Breast epithelium (tissue), 4 donors: Measurements from ENCODE around the gene UBE2O. TPM values are rescaled to one million over a fixed set of nuclear protein-coding genes. Genes with fewer than 3 reads are reported as not detected.
"Not testable (repeated sequence)": the region's sequence is repeated elsewhere in the genome, so short reads cannot be mapped to it uniquely, and the experiment has no call there.

Source experiments
- DNase-seq, 2 donors: peaks; one replicate each; pipeline ENCODE4 v3.0.0-alpha.2; 2019; ENCODE audit warnings: low spot score in 2 of 2
- H3K27ac ChIP-seq, 2 donors: fragments of 200-600 bp; sonication (generic) in 1 of 2; one replicate each; pipeline ENCODE4 v1.5.1; 2016 to 2019; ENCODE audit warnings: mild to moderate bottlenecking in 1 of 2
- H3K27me3 ChIP-seq, 2 donors: fragments of 200-600 bp; sonication (generic) in 1 of 2; one replicate each; pipeline versions ENCODE4 v1.5.1 to v1.6.0; 2017 to 2019; ENCODE audit warnings: control low read depth in 1 of 2, mild to moderate bottlenecking in 1 of 2
- H3K36me3 ChIP-seq: fragments of 200-600 bp; one replicate; pipeline ENCODE4 v1.5.1; 2019
- H3K4me1 ChIP-seq, 2 donors: fragments of 200-600 bp; sonication (generic); one replicate each; pipeline ENCODE4 v1.5.1; 2016 to 2019; ENCODE audit warnings: control low read depth in 1 of 2
- H3K4me3 ChIP-seq, 3 donors: fragments of 200-600 bp; sonication (generic); 1 replicate in 2 of 3; 2 replicates in 1 of 3; pipeline ENCODE4 v1.5.1; 2016 to 2019; ENCODE audit warnings: mild to moderate bottlenecking in 3 of 3, moderate library complexity in 2 of 3
- H3K9me3 ChIP-seq, 2 donors: fragments of 200-600 bp; sonication (generic) in 1 of 2; one replicate each; pipeline ENCODE4 v1.5.1; 2016 to 2019; ENCODE audit warnings: control low read depth in 1 of 2
- POLR2A ChIP-seq: fragments of 450-650 bp; IDR thresholded peaks from one replicate; pipeline ENCODE4 v1.6.1; 2016; ENCODE audit warnings: antibody characterized with exemption, mild to moderate bottlenecking, moderate library complexity
- POLR2AphosphoS5 ChIP-seq, 3 donors: sonication (generic); formaldehyde crosslinking; IDR thresholded peaks; one replicate each; pipeline ENCODE4 v1.6.1; 2017; ENCODE audit warnings: antibody characterized with exemption in 3 of 3
- intact Hi-C: fragments of 100-400 bp; cut with DNase I; formaldehyde crosslinking; loops from one replicate; pipeline ENCODE4 v1.15.1; 2023; ENCODE audit warnings: low total_unique reads
- total RNA-seq, 3 donors: library from RNA; depleted of rRNA; stranded (reverse); fragments of >200 nt; gene quantifications; one replicate each; pipeline ENCODE4 v1.1.0, GENCODE V29; 2016
- TF ChIP-seq, protein P1 (sequence below), 3 donors: fragments of 450-650 bp; IDR thresholded peaks; one replicate each; pipeline ENCODE4 v1.5.1; 2016 to 2017; ENCODE audit warnings: antibody characterized with exemption in 3 of 3, mild to moderate bottlenecking in 3 of 3, moderate library complexity in 3 of 3

The UBE2O gene
- total RNA-seq, 3 donors from 2014 or later: 17.4 to 22.5 (median 17.7) TPM

- no peaks in the 10 kb centered on the region for H3K4me1 ChIP-seq
- peak; percentile 90 to 92 for DNase-seq
- H3K27me3 ChIP-seq: no peaks in the 10 kb centered on the region
- H3K27ac ChIP-seq: peak within 1 kb of the TSS; percentile 87 to 92
- H3K36me3 ChIP-seq: no peaks in the 10 kb centered on the region
- peak within 1 kb of the TSS; percentile 83 to 96 (median 93) for H3K4me3 ChIP-seq
- intact Hi-C loops: no loop called here
- H3K9me3 ChIP-seq: no peaks in the 10 kb centered on the region
- TF ChIP-seq POLR2AphosphoS5 (IDR thresholded peaks at IDR 0.05) (peak in 1 of 3 donors; percentile 67), POLR2A (peak; percentile 54)
- TF ChIP-seq, protein P1, sequence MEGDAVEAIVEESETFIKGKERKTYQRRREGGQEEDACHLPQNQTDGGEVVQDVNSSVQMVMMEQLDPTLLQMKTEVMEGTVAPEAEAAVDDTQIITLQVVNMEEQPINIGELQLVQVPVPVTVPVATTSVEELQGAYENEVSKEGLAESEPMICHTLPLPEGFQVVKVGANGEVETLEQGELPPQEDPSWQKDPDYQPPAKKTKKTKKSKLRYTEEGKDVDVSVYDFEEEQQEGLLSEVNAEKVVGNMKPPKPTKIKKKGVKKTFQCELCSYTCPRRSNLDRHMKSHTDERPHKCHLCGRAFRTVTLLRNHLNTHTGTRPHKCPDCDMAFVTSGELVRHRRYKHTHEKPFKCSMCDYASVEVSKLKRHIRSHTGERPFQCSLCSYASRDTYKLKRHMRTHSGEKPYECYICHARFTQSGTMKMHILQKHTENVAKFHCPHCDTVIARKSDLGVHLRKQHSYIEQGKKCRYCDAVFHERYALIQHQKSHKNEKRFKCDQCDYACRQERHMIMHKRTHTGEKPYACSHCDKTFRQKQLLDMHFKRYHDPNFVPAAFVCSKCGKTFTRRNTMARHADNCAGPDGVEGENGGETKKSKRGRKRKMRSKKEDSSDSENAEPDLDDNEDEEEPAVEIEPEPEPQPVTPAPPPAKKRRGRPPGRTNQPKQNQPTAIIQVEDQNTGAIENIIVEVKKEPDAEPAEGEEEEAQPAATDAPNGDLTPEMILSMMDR (IDR thresholded peaks at IDR 0.05): peak in 1 of 3 donors; percentile 39
Measured at GRCh38 chr17:76353599-76354316, 99.2 kb downstream of the UBE2O start, which contains the start of gene PRPSAP1. PRPSAP1 (minus strand) TSS chr17:76353916; CDS start chr17:76353703, 213 bp downstream.

GRCh38 chr17:76353004-76353598 is 99.9 kb downstream of the UBE2O start:
- no peak for TF ChIP-seq POLR2A
- TF ChIP-seq POLR2AphosphoS5 (IDR thresholded peaks at IDR 0.05): no peak
- TF ChIP-seq, protein P1 (IDR thresholded peaks at IDR 0.05): no peak
- no peak for DNase-seq
- intact Hi-C loops: no loop called here

GRCh38 chr17:76351526-76352071 is 101.4 kb downstream of the UBE2O start:
- Histone ChIP-seq H3K27me3 (no peaks in the 10 kb centered on the region), H3K27ac (no peak overlapping the region), H3K4me1 (no peaks in the 10 kb centered on the region), H3K36me3 (no peaks in the 10 kb centered on the region), H3K4me3 (no peak overlapping the region), H3K9me3 (no peaks in the 10 kb centered on the region)
- DNase-seq: no peak
- TF ChIP-seq POLR2A: no peak
- TF ChIP-seq POLR2AphosphoS5 (IDR thresholded peaks at IDR 0.05): no peak
- TF ChIP-seq, protein P1 (IDR thresholded peaks at IDR 0.05): no peak
- intact Hi-C loops: no loop called here

More at GRCh38 chr17:76353004-76353598, 99.9 kb downstream of the UBE2O start:
- Histone ChIP-seq H3K27me3 (no peaks in the 10 kb centered on the region), H3K27ac (peak overlapping the region; percentile 87 to 92), H3K9me3 (no peaks in the 10 kb centered on the region), H3K36me3 (no peaks in the 10 kb centered on the region), H3K4me3 (peak overlapping the region; percentile 83 to 96 (median 93)), H3K4me1 (no peaks in the 10 kb centered on the region)

GRCh38 chr17:76350463-76350862 is 102.5 kb downstream of the UBE2O start:
- Histone ChIP-seq H3K9me3 (no peaks in the 10 kb centered on the region), H3K4me1 (no peaks in the 10 kb centered on the region), H3K36me3 (no peaks in the 10 kb centered on the region), H3K27me3 (no peaks in the 10 kb centered on the region), H3K27ac (no peak overlapping the region), H3K4me3 (no peak overlapping the region)
- intact Hi-C loops: no loop called here
- DNase-seq: peak in 1 of 2 donors; percentile 17
- TF ChIP-seq POLR2AphosphoS5 (IDR thresholded peaks at IDR 0.05): no peak
- no peak for TF ChIP-seq POLR2A
- TF ChIP-seq, protein P1 (IDR thresholded peaks at IDR 0.05): no peak

- H3K27ac ChIP-seq, H3K4me3 ChIP-seq, DNase-seq, H3K9me3 ChIP-seq, H3K4me1 ChIP-seq, H3K36me3 ChIP-seq, H3K27me3 ChIP-seq: not testable (repeated sequence)
- intact Hi-C loops: loop anchor here (5.0 kb wide), 1 partner anchor 690 kb away; no protein-coding TSS in a partner anchor
Measured at GRCh38 chr17:76346936-76347335, 106.0 kb downstream of the UBE2O start.
